IMR-90 (cell line): ENCODE data around the gene RFPL1. TPM values are rescaled to one million over a fixed set of nuclear protein-coding genes. Genes with fewer than 3 reads are reported as not detected.

ENCODE experiments used
- ATAC-seq: fragments of 200-7000 bp; cut with Tn5 transposase; 2 replicates; pipeline ENCODE4 v1.9.1; 2020; ENCODE audit warnings: low read depth, mild to moderate bottlenecking, moderate library complexity
- BruUV-seq: library from RNA; stranded (reverse); fragments of 400-500 nt; replicated peaks from 2 replicates; lab custom pipeline; 2021; lab: Mats Ljungman, UMichigan
- CTCF ChIA-PET: fragments of 300-600 bp; formaldehyde crosslinking; extraction: SDS; loops from one replicate; lab custom pipeline; 2021; ENCODE audit warnings: antibody characterized with exemption; lab: Yijun Ruan, JAX
- POLR2A ChIA-PET: fragments of 300-600 bp; sonication (Branson Sonifier 250); formaldehyde crosslinking; loops from one replicate; lab custom pipeline; 2022; ENCODE audit warnings: antibody characterized with exemption; ENCODE audit not compliant: unreplicated experiment; lab: Charles Lee
- DNase-seq: peaks from one replicate; pipeline ENCODE4 v3.0.0; 2013
- H2AFZ ChIP-seq: replicated peaks from 2 replicates; pipeline ENCODE3; 2013; ENCODE audit warnings: low read length, mild to moderate bottlenecking; ENCODE audit not compliant: poor library complexity
- H2AK5ac ChIP-seq: 2 replicates; pipeline ENCODE4 v1.6.1; 2013; ENCODE audit warnings: low read depth, low read length, inconsistent platforms
- H2AK9ac ChIP-seq: replicated peaks from 2 replicates; pipeline ENCODE3; 2013; ENCODE audit warnings: mild to moderate bottlenecking, low read depth, low read length, moderate library complexity; ENCODE audit not compliant: poor library complexity
- H2BK120ac ChIP-seq: 2 replicates; pipeline ENCODE4 v1.6.1; 2013; ENCODE audit warnings: low read depth, low read length, inconsistent platforms
- H2BK15ac ChIP-seq: 3 replicates; pipeline ENCODE4 v1.6.1; 2013; ENCODE audit warnings: low read depth, low read length, inconsistent platforms
- H2BK20ac ChIP-seq: 2 replicates; pipeline ENCODE4 v1.6.1; 2013; ENCODE audit warnings: low read depth, mild to moderate bottlenecking, inconsistent platforms, low read length, moderate library complexity
- H2BK5ac ChIP-seq: 2 replicates; pipeline ENCODE4 v1.6.1; 2013; ENCODE audit warnings: mild to moderate bottlenecking, low read depth, low read length, inconsistent platforms; ENCODE audit not compliant: poor library complexity, severe bottlenecking
- H3K14ac ChIP-seq: replicated peaks from 2 replicates; pipeline ENCODE4 v1.6.1; 2013; ENCODE audit warnings: low read depth, low read length, inconsistent platforms
- H3K18ac ChIP-seq: 2 replicates; pipeline ENCODE4 v1.6.1; 2013; ENCODE audit warnings: low read depth, low read length, control low read depth
- H3K23ac ChIP-seq: 2 replicates; pipeline ENCODE4 v1.6.1; 2013; ENCODE audit warnings: low read depth, low read length, inconsistent platforms
- H3K27ac ChIP-seq: 2 replicates; pipeline ENCODE4 v1.5.1; 2013; ENCODE audit warnings: mild to moderate bottlenecking, control low read depth, low read length; ENCODE audit not compliant: insufficient read depth
- H3K27me3 ChIP-seq: 2 replicates; pipeline ENCODE4 v1.6.1; 2013; ENCODE audit warnings: low read length; ENCODE audit not compliant: control insufficient read depth, insufficient read depth
- H3K36me3 ChIP-seq: 2 replicates; pipeline ENCODE4 v1.6.1; 2013; ENCODE audit warnings: low read length, mixed read lengths; ENCODE audit not compliant: control insufficient read depth, insufficient read depth
- H3K4ac ChIP-seq: 2 replicates; pipeline ENCODE4 v1.6.1; 2013; ENCODE audit warnings: low read depth, low read length, inconsistent platforms
- H3K4me1 ChIP-seq: 2 replicates; pipeline ENCODE4 v1.6.1; 2013; ENCODE audit warnings: low read length, mixed read lengths; ENCODE audit not compliant: control insufficient read depth, insufficient read depth
- H3K4me2 ChIP-seq: 2 replicates; pipeline ENCODE4 v1.6.1; 2013; ENCODE audit warnings: low read depth, mild to moderate bottlenecking, control low read depth, low read length, moderate library complexity
- H3K4me3 ChIP-seq: 2 replicates; pipeline ENCODE4 v1.5.1; 2013; ENCODE audit warnings: low read depth, mild to moderate bottlenecking, control low read depth, low read length, moderate library complexity; ENCODE audit not compliant: insufficient read depth
- H3K56ac ChIP-seq: 2 replicates; pipeline ENCODE4 v1.6.1; 2013; ENCODE audit warnings: low read length, inconsistent platforms; ENCODE audit not compliant: insufficient read depth; ENCODE audit errors: extremely low read depth
- H3K79me1 ChIP-seq, 2 experiments: 2 replicates each; pipeline ENCODE4 v1.6.1; 2013; ENCODE audit warnings: low read length in 2 of 2, inconsistent platforms in 1 of 2, low read depth in 1 of 2
- H3K9ac ChIP-seq: 2 replicates; pipeline ENCODE4 v1.6.1; 2013; ENCODE audit warnings: low read depth, low read length, control low read depth
- H3K9me1 ChIP-seq: 2 replicates; pipeline ENCODE4 v1.6.1; 2013; ENCODE audit warnings: low read length, inconsistent platforms; ENCODE audit not compliant: insufficient read depth
- H3K9me3 ChIP-seq: 2 replicates; pipeline ENCODE4 v1.6.1; 2013; ENCODE audit warnings: low read length; ENCODE audit not compliant: control insufficient read depth, insufficient read depth
- H4K20me1 ChIP-seq: 2 replicates; pipeline ENCODE4 v1.6.1; 2013; ENCODE audit warnings: low read length, inconsistent platforms; ENCODE audit not compliant: insufficient read depth
- H4K5ac ChIP-seq: 2 replicates; pipeline ENCODE4 v1.6.1; 2013; ENCODE audit warnings: mild to moderate bottlenecking, low read depth, low read length, control low read depth
- H4K8ac ChIP-seq, 2 experiments: 2 replicates each; pipeline ENCODE4 v1.6.1; 2013; ENCODE audit warnings: low read depth in 2 of 2, low read length in 2 of 2, control low read depth in 1 of 2, inconsistent platforms in 1 of 2
- H4K91ac ChIP-seq: 2 replicates; pipeline ENCODE4 v1.6.1; 2013; ENCODE audit warnings: low read depth, low read length, inconsistent platforms; ENCODE audit not compliant: insufficient read depth
- CHD1 ChIP-seq: IDR thresholded peaks from 2 replicates; pipeline ENCODE4 v1.6.1; 2012; ENCODE audit warnings: low read depth, low read length, improper control_type of control experiment
- MAFK ChIP-seq: IDR thresholded peaks from 2 replicates; pipeline ENCODE4 v1.6.1; 2012; ENCODE audit warnings: low read depth, low read length, improper control_type of control experiment
- WGBS, 2 experiments: methylation state at CpG; one replicate each; pipeline versions ENCODE4 v1.1.5 to v1.1.7; 2013; ENCODE audit warnings: missing lambda C conversion rate in 2 of 2; ENCODE audit not compliant: insufficient read length in 1 of 2; ENCODE audit errors: extremely low coverage in 2 of 2; 5-methylcytosine and 5-hydroxymethylcytosine counted together
- dilution Hi-C: fragments of 300-500 bp; cut with HindIII; formaldehyde crosslinking; loops from one replicate; pipeline ENCODE4 v1.14.3; 2018; ENCODE audit warnings: low sequenced_read_pairs; ENCODE audit not compliant: unreplicated experiment
- in situ Hi-C: fragments of 300-500 bp; cut with MboI; formaldehyde crosslinking; loops from 3 replicates; pipeline ENCODE4 v1.14.3; 2019; ENCODE audit warnings: low sequenced_read_pairs, inconsistent platforms, mixed read lengths
- intact Hi-C: fragments of 100-400 bp; cut with micrococcal nuclease; formaldehyde crosslinking; loops from 2 replicates; pipeline ENCODE4 v1.10.0; 2022
- polyA plus RNA-seq, 3 experiments: library from polyadenylated mRNA; depleted of rRNA; stranded (reverse); fragments of >200 nt; gene quantifications; 2 replicates each; pipeline ENCODE4 v1.2.3, GENCODE V29; 2012; ENCODE audit warnings: low replicate concordance in 1 of 3
- total RNA-seq: library from RNA; depleted of rRNA; stranded (reverse); fragments of >200 nt; gene quantifications from 2 replicates; pipeline ENCODE4 v1.2.3, GENCODE V29; 2012

Gene RFPL1
- total and polyA plus RNA-seq, 2 of the 4 experiments (the other 2 are of a cell fraction) = not detected

- no peak overlapping the region for H4K8ac ChIP-seq
- H3K23ac ChIP-seq = no peak overlapping the region
- peaks cover 42% of the 10 kb centered on the region for H3K27me3 ChIP-seq
- H2AFZ ChIP-seq = peak overlapping the region; percentile 87
- H2BK15ac ChIP-seq = no peak overlapping the region
- in situ Hi-C loops (no loop called here), intact Hi-C loops (no loop called here), dilution Hi-C loops (no loop called here)
- H4K20me1 ChIP-seq = no peaks in the 10 kb centered on the region
- H3K9ac ChIP-seq = no peak overlapping the region
- no peak overlapping the region for H4K5ac ChIP-seq
- H3K4me3 ChIP-seq = no peak overlapping the region
- no peaks in the 10 kb centered on the region for H3K36me3 ChIP-seq
- H3K4ac ChIP-seq = no peak overlapping the region
- H2AK9ac ChIP-seq = no peak overlapping the region
- no peak overlapping the region for H2BK20ac ChIP-seq
- H3K79me1 ChIP-seq = no peaks in the 10 kb centered on the region
- no peak overlapping the region for H2BK120ac ChIP-seq
- no peaks in the 10 kb centered on the region for H3K9me3 ChIP-seq
- H3K27ac ChIP-seq = no peak overlapping the region
- H4K91ac ChIP-seq = no peak overlapping the region
- no peak for DNase-seq
- no peak overlapping the region for H3K56ac ChIP-seq
- CTCF ChIA-PET = interaction anchor here (0.8 kb wide), 1 partner anchor 141 kb away, joined by 4 read pairs; no protein-coding TSS in a partner anchor
- POLR2A ChIA-PET = no interaction called here
- no peak overlapping the region for H3K4me2 ChIP-seq
- H3K14ac ChIP-seq = no peak overlapping the region
- WGBS, 2 experiments = 17% methylated on average over 2 of the region's 9 CpGs; no CpG with 5 or more reads in 1 of the 2 experiments
- no peak overlapping the region for H2AK5ac ChIP-seq
- no peak for ATAC-seq
- H3K18ac ChIP-seq = no peak overlapping the region
- TF ChIP-seq CHD1 (no peak), MAFK (peak; percentile 8; the same call in 1 of the 2 replicates)
- no TSS peak for BruUV-seq
- no peaks in the 10 kb centered on the region for H3K9me1 ChIP-seq
- H3K4me1 ChIP-seq = no peaks in the 10 kb centered on the region; the same call in 1 of the 2 replicates
- no peak overlapping the region for H2BK5ac ChIP-seq
Measured at GRCh38 chr22:29469755-29470154, 31.4 kb downstream of the RFPL1 start.
